Heart left ventricle (tissue), 13 donors: ENCODE measurements around the gene GALK2.
A peak's percentile ranks its signal among the peaks of the same experiment; 100 is the strongest.

Source experiments
- CTCF ChIP-seq, 12 donors: fragments of 200-600 bp; sonication (generic) in 4 of 12; IDR thresholded peaks; one replicate each; pipeline versions ENCODE4 v1.5.0 to v1.8.0; 2018 to 2022; ENCODE audit warnings: antibody characterized with exemption in 12 of 12, mild to moderate bottlenecking in 5 of 12
- POLR2A ChIP-seq, 2 donors: fragments of 450-650 bp; IDR thresholded peaks; one replicate each; pipeline ENCODE4 v1.6.1; 2017; ENCODE audit warnings: antibody characterized with exemption in 2 of 2, mild to moderate bottlenecking in 2 of 2, moderate library complexity in 2 of 2
- donor health status: ischemic (EF 13 %, LVEDD 7.1; RV severe dilation, severe dysfunction).
- donor health status: DM: no; HTN: yes; CAD: no.
- donor health status: DM: no; HTN: no; CAD: no.
- donor health status: ischemic (EF 25% LVEDD 6.9; RV normal size, moderate dysfunction).
- donor health status: ischemic (EF 25% LVEDD 5.7; RV mildly dilated, moderate dysfunction).
- donor health status: ischemic (EF 35%, LVEDD 5.7; RV mildly dilated, moderate dysfunction).
- donor health status: nonischemic (EF 11% LVEDD 7.7; RV severe dilation, severe dysfunction).
- donor health status: DM: yes; HTN: yes; CAD: no.
- donor health status: PGD.
- donor health status: ischemic (EF 29% LVEDD 5.4; RV normal size, mild dysfunction).
- donor health status: nonischemic (EF 23%, LVEDD 6.1; RV moderate dilation, normal function).

GRCh38 chr15:49235446-49236124 lies 65.5 kb downstream of the GALK2 start:
- peak; percentile 56 to 84 (median 76) for TF ChIP-seq CTCF (IDR thresholded peaks at IDR 0.05)
- no peak for TF ChIP-seq POLR2A (IDR thresholded peaks at IDR 0.05)
